Parathyroid adenoma (tissue), 2 donors: Measurements from ENCODE around the gene CTNNA1.
"Not testable (repeated sequence)": the region's sequence is repeated elsewhere in the genome, so short reads cannot be mapped to it uniquely, and the experiment has no call there.

Experiments
- H2AFZ ChIP-seq: fragments of 300-600 bp; sonication (generic); one replicate; pipeline ENCODE4 v1.7.0; 2017; ENCODE audit warnings: antibody characterized with exemption, mild to moderate bottlenecking
- H3K27ac ChIP-seq: fragments of 300-600 bp; sonication (generic); one replicate; pipeline ENCODE4 v1.7.0; 2017
- H3K27me3 ChIP-seq: fragments of 300-600 bp; sonication (generic); one replicate; pipeline ENCODE4 v1.7.0; 2017; ENCODE audit warnings: low read length; ENCODE audit not compliant: control insufficient read depth, insufficient read depth
- H3K36me3 ChIP-seq: fragments of 300-600 bp; sonication (generic); one replicate; pipeline ENCODE4 v1.7.0; 2017; ENCODE audit warnings: low read length; ENCODE audit not compliant: control insufficient read depth, insufficient read depth
- H3K4me1 ChIP-seq: fragments of 300-600 bp; sonication (generic); one replicate; pipeline ENCODE4 v1.7.0; 2017; ENCODE audit warnings: control low read depth
- H3K4me2 ChIP-seq: fragments of 300-600 bp; sonication (generic); one replicate; pipeline ENCODE4 v1.7.0; 2017; ENCODE audit warnings: low read length
- H3K4me3 ChIP-seq: fragments of 300-600 bp; sonication (generic); one replicate; pipeline ENCODE4 v1.7.0; 2017; ENCODE audit warnings: low read depth, low read length
- H3K79me2 ChIP-seq: fragments of 300-600 bp; sonication (generic); one replicate; pipeline ENCODE4 v1.7.0; 2017; ENCODE audit warnings: control low read depth
- H3K9ac ChIP-seq: fragments of 300-600 bp; sonication (generic); one replicate; pipeline ENCODE4 v1.7.0; 2017; ENCODE audit warnings: mild to moderate bottlenecking
- H3K9me3 ChIP-seq: fragments of 300-600 bp; sonication (generic); one replicate; pipeline ENCODE4 v1.7.0; 2017; ENCODE audit warnings: low read length; ENCODE audit not compliant: control insufficient read depth
- TF ChIP-seq, protein P1 (sequence below): fragments of 300-600 bp; sonication (generic); IDR thresholded peaks from one replicate; pipeline ENCODE4 v1.7.0; 2017; ENCODE audit warnings: antibody characterized with exemption, mild to moderate bottlenecking
- donor health status: primary hyperparathyroidism.

The CTNNA1 gene

GRCh38 chr5:138833080-138833479 lies 79.9 kb downstream of the CTNNA1 start:
- H3K79me2 ChIP-seq = peaks cover 21% of the 10 kb centered on the region
- no peak overlapping the region for H2AFZ ChIP-seq
- TF ChIP-seq, protein P1, sequence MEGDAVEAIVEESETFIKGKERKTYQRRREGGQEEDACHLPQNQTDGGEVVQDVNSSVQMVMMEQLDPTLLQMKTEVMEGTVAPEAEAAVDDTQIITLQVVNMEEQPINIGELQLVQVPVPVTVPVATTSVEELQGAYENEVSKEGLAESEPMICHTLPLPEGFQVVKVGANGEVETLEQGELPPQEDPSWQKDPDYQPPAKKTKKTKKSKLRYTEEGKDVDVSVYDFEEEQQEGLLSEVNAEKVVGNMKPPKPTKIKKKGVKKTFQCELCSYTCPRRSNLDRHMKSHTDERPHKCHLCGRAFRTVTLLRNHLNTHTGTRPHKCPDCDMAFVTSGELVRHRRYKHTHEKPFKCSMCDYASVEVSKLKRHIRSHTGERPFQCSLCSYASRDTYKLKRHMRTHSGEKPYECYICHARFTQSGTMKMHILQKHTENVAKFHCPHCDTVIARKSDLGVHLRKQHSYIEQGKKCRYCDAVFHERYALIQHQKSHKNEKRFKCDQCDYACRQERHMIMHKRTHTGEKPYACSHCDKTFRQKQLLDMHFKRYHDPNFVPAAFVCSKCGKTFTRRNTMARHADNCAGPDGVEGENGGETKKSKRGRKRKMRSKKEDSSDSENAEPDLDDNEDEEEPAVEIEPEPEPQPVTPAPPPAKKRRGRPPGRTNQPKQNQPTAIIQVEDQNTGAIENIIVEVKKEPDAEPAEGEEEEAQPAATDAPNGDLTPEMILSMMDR = no peak
- H3K9me3 ChIP-seq = no peaks in the 10 kb centered on the region
- H3K4me1 ChIP-seq = no peaks in the 10 kb centered on the region
- no peak overlapping the region for H3K4me3 ChIP-seq
- H3K9ac ChIP-seq = no peak overlapping the region
- no peaks in the 10 kb centered on the region for H3K36me3 ChIP-seq
- no peaks in the 10 kb centered on the region for H3K27me3 ChIP-seq
- H3K27ac ChIP-seq = no peak overlapping the region
- no peak overlapping the region for H3K4me2 ChIP-seq

GRCh38 chr5:138833726-138834480 lies 80.7 kb downstream of the CTNNA1 start:
- Histone ChIP-seq H3K27me3 (no peaks in the 10 kb centered on the region), H3K9ac (no peak overlapping the region), H3K9me3 (no peaks in the 10 kb centered on the region), H2AFZ (no peak overlapping the region), H3K79me2 (peaks cover 16% of the 10 kb centered on the region), H3K4me3 (no peak overlapping the region), H3K36me3 (no peaks in the 10 kb centered on the region), H3K4me2 (no peak overlapping the region), H3K27ac (no peak overlapping the region), H3K4me1 (no peaks in the 10 kb centered on the region)
- TF ChIP-seq, protein P1 = no peak

- not testable (repeated sequence) for H3K27ac ChIP-seq, H3K9me3 ChIP-seq, H3K4me2 ChIP-seq, H3K9ac ChIP-seq, H3K36me3 ChIP-seq, H3K4me3 ChIP-seq, H3K27me3 ChIP-seq, H2AFZ ChIP-seq, H3K4me1 ChIP-seq
- H3K79me2 ChIP-seq = peaks cover 11% of the 10 kb centered on the region
These were observed 81.6 kb downstream of the CTNNA1 start for GRCh38 chr5:138834853-138835252.

GRCh38 chr5:138837160-138837559 lies 83.9 kb downstream of the CTNNA1 start:
- Histone ChIP-seq H3K36me3 (no peaks in the 10 kb centered on the region), H3K4me3 (no peak overlapping the region), H3K27ac (no peak overlapping the region), H3K27me3 (no peaks in the 10 kb centered on the region), H2AFZ (no peak overlapping the region), H3K4me2 (no peak overlapping the region), H3K79me2 (peaks cover 21% of the 10 kb centered on the region), H3K9ac (no peak overlapping the region), H3K4me1 (peaks cover 4% of the 10 kb centered on the region), H3K9me3 (no peaks in the 10 kb centered on the region)
- TF ChIP-seq, protein P1 = no peak

DNA sequence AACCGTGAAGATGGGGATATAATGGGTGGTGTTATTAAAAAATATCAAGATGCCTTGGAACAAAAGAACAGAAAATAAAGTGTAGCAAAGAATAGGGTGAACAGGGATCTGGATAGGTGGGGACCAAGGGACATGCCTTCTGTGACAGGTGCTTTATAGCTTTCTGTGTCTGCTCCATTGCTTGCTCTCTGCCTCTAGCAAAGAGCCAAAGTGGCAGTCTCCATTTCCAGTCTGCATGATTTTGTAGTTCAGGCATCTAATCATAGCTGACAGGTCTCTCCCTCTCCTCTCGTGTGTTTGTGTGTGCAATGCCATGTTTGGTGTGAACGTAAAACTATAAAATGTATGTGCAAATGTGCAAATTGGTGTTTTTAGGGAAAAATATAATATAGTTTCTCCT lies 86.9 kb downstream of the CTNNA1 start:
- H3K4me1 ChIP-seq = peaks cover 14% of the 10 kb centered on the region
- H3K4me2 ChIP-seq = no peak overlapping the region
- TF ChIP-seq, protein P1 = no peak

More for the DNA sequence above, 86.9 kb downstream of the CTNNA1 start:
- H3K9me3 ChIP-seq = no peaks in the 10 kb centered on the region
- peaks cover 22% of the 10 kb centered on the region for H3K79me2 ChIP-seq
- H3K27ac ChIP-seq = no peak overlapping the region
- H3K4me3 ChIP-seq = no peak overlapping the region
- H3K27me3 ChIP-seq = no peaks in the 10 kb centered on the region
- no peak overlapping the region for H2AFZ ChIP-seq
- no peaks in the 10 kb centered on the region for H3K36me3 ChIP-seq
- H3K9ac ChIP-seq = no peak overlapping the region
